ENCODE measurements around the gene GTPBP2. TPM values are rescaled to one million over a fixed set of nuclear protein-coding genes. Genes with fewer than 3 reads are reported as not detected.

The GTPBP2 gene
- 121 and 144 TPM in 2 replicates for total RNA-seq (2014; rRNA removed; shearing (Covaris generic))
- polyA plus RNA-seq (2014; cell fraction: nucleus; rRNA removed) = 209 and 239 TPM in 2 replicates

GRCh38 chr6:43629104-43629504 lies at the start of gene GTPBP2:
Gene GTPBP2, minus strand, starts transcription at chr6:43629264. Its CDS starts 102 bp downstream, at chr6:43629162.
- DNase-seq (ENCODE audit: extremely low read depth, low read depth) = peak; percentile 97

GRCh38 chr6:43678341-43678740 lies 49.3 kb upstream of the GTPBP2 start:
- DNase-seq (ENCODE audit: extremely low read depth, low read depth) = no peak

- no peak for DNase-seq (ENCODE audit: extremely low read depth, low read depth)
Observed at GRCh38 chr6:43677759-43678158, 48.7 kb upstream of the GTPBP2 start.

- DNase-seq (ENCODE audit: extremely low read depth, low read depth) = no peak
Observed at GRCh38 chr6:43676962-43677606, 48.0 kb upstream of the GTPBP2 start.

- DNase-seq (ENCODE audit: extremely low read depth, low read depth) = no peak
Observed at GRCh38 chr6:43674921-43675320, 45.9 kb upstream of the GTPBP2 start.

GRCh38 chr6:43674291-43674690 lies 45.2 kb upstream of the GTPBP2 start:
- DNase-seq (ENCODE audit: extremely low read depth, low read depth) = no peak

GRCh38 chr6:43673444-43674084 lies 44.5 kb upstream of the GTPBP2 start:
- no peak for DNase-seq (ENCODE audit: extremely low read depth, low read depth)

- DNase-seq (ENCODE audit: extremely low read depth, low read depth) = no peak
Observed at GRCh38 chr6:43671801-43672690, 43.0 kb upstream of the GTPBP2 start.

- DNase-seq (ENCODE audit: extremely low read depth, low read depth) = no peak
Observed at GRCh38 chr6:43671011-43671800, 42.1 kb upstream of the GTPBP2 start.

GRCh38 chr6:43670623-43670986 lies 41.5 kb upstream of the GTPBP2 start:
- DNase-seq (ENCODE audit: extremely low read depth, low read depth) = no peak

GRCh38 chr6:43669922-43670622 lies 41.0 kb upstream of the GTPBP2 start:
- no peak for DNase-seq (ENCODE audit: extremely low read depth, low read depth)

- no peak for DNase-seq (ENCODE audit: extremely low read depth, low read depth)
Observed at GRCh38 chr6:43669050-43669921, 40.2 kb upstream of the GTPBP2 start.

GRCh38 chr6:43668151-43669028 lies 39.3 kb upstream of the GTPBP2 start:
- DNase-seq (ENCODE audit: extremely low read depth, low read depth) = peak; percentile 33

- DNase-seq (ENCODE audit: extremely low read depth, low read depth) = peak; percentile 64
Observed at GRCh38 chr6:43667245-43668150, 38.4 kb upstream of the GTPBP2 start.

GRCh38 chr6:43666196-43666920 lies 37.3 kb upstream of the GTPBP2 start:
- DNase-seq (ENCODE audit: extremely low read depth, low read depth) = no peak

GRCh38 chr6:43665376-43665775 lies 36.3 kb upstream of the GTPBP2 start:
- DNase-seq (ENCODE audit: extremely low read depth, low read depth) = no peak
